ENCODE data around the gene VPS13C. TPM values are rescaled to one million over a fixed set of nuclear protein-coding genes. Genes with fewer than 3 reads are reported as not detected.

The VPS13C gene
- total RNA-seq, 1 donor from 2014 or later, result 60.2 TPM

GRCh38 chr15:61946778-61947177 lies 113.5 kb downstream of the VPS13C start:
- Mint-ChIP-seq H3K9me3 (ENCODE audit: unreplicated experiment) (peaks cover 8% of the 10 kb centered on the region), H3K4me3 (ENCODE audit: unreplicated experiment) (no peak overlapping the region), H3K27me3 (ENCODE audit: unreplicated experiment) (no peaks in the 10 kb centered on the region), H3K36me3 (ENCODE audit: unreplicated experiment) (peaks cover 60% of the 10 kb centered on the region), H3K27ac (ENCODE audit: unreplicated experiment) (no peak overlapping the region), H3K4me1 (ENCODE audit: unreplicated experiment) (peaks cover 25% of the 10 kb centered on the region)
- no peak for DNase-seq (ENCODE audit: extremely low spot score, unreplicated experiment)
- TF ChIP-seq CTCF (IDR thresholded peaks at IDR 0.05), result no peak

GRCh38 chr15:61943992-61944391 lies 116.3 kb downstream of the VPS13C start:
- DNase-seq (ENCODE audit: extremely low spot score, unreplicated experiment), result no peak
- Mint-ChIP-seq H3K27me3 (ENCODE audit: unreplicated experiment) (no peaks in the 10 kb centered on the region), H3K4me3 (ENCODE audit: unreplicated experiment) (no peak overlapping the region), H3K4me1 (ENCODE audit: unreplicated experiment) (peaks cover 8% of the 10 kb centered on the region), H3K36me3 (ENCODE audit: unreplicated experiment) (peaks cover 58% of the 10 kb centered on the region), H3K9me3 (ENCODE audit: unreplicated experiment) (peaks cover 8% of the 10 kb centered on the region), H3K27ac (ENCODE audit: unreplicated experiment) (no peak overlapping the region)
- TF ChIP-seq CTCF (IDR thresholded peaks at IDR 0.05), result no peak

GRCh38 chr15:61938249-61938648 lies 122.0 kb downstream of the VPS13C start:
- Mint-ChIP-seq H3K27me3 (ENCODE audit: unreplicated experiment) (no peaks in the 10 kb centered on the region), H3K4me3 (ENCODE audit: unreplicated experiment) (no peak overlapping the region), H3K4me1 (ENCODE audit: unreplicated experiment) (no peaks in the 10 kb centered on the region), H3K36me3 (ENCODE audit: unreplicated experiment) (peaks cover 33% of the 10 kb centered on the region), H3K9me3 (ENCODE audit: unreplicated experiment) (peaks cover 3% of the 10 kb centered on the region), H3K27ac (ENCODE audit: unreplicated experiment) (no peak overlapping the region)
- TF ChIP-seq CTCF (IDR thresholded peaks at IDR 0.05), result no peak
- no peak for DNase-seq (ENCODE audit: extremely low spot score, unreplicated experiment)

GRCh38 chr15:61936528-61937195 lies 123.6 kb downstream of the VPS13C start:
- no peak overlapping the region for H3K4me3 Mint-ChIP-seq (ENCODE audit: unreplicated experiment)
- TF ChIP-seq CTCF (IDR thresholded peaks at IDR 0.05), result no peak

GRCh38 chr15:61935493-61935892 lies 124.8 kb downstream of the VPS13C start:
- Mint-ChIP-seq H3K27me3 (ENCODE audit: unreplicated experiment) (no peaks in the 10 kb centered on the region), H3K9me3 (ENCODE audit: unreplicated experiment) (no peaks in the 10 kb centered on the region), H3K4me1 (ENCODE audit: unreplicated experiment) (no peaks in the 10 kb centered on the region), H3K36me3 (ENCODE audit: unreplicated experiment) (peaks cover 30% of the 10 kb centered on the region), H3K27ac (ENCODE audit: unreplicated experiment) (no peak overlapping the region), H3K4me3 (ENCODE audit: unreplicated experiment) (no peak overlapping the region)
- DNase-seq (ENCODE audit: extremely low spot score, unreplicated experiment), result no peak
- TF ChIP-seq CTCF (IDR thresholded peaks at IDR 0.05), result no peak

More at GRCh38 chr15:61936528-61937195, 123.6 kb downstream of the VPS13C start:
- Mint-ChIP-seq H3K9me3 (ENCODE audit: unreplicated experiment) (no peaks in the 10 kb centered on the region), H3K4me1 (ENCODE audit: unreplicated experiment) (no peaks in the 10 kb centered on the region), H3K36me3 (ENCODE audit: unreplicated experiment) (peaks cover 34% of the 10 kb centered on the region), H3K27me3 (ENCODE audit: unreplicated experiment) (no peaks in the 10 kb centered on the region), H3K27ac (ENCODE audit: unreplicated experiment) (no peak overlapping the region)
- DNase-seq (ENCODE audit: extremely low spot score, unreplicated experiment), result no peak

Measured in osteocyte (in vitro differentiated cells).